ENCODE measurements around the gene SLC39A11. TPM values are rescaled to one million over a fixed set of nuclear protein-coding genes. Genes with fewer than 3 reads are reported as not detected.

Gene SLC39A11
- total RNA-seq, 1 experiment from 2014 or later = 18.9 TPM

DNA sequence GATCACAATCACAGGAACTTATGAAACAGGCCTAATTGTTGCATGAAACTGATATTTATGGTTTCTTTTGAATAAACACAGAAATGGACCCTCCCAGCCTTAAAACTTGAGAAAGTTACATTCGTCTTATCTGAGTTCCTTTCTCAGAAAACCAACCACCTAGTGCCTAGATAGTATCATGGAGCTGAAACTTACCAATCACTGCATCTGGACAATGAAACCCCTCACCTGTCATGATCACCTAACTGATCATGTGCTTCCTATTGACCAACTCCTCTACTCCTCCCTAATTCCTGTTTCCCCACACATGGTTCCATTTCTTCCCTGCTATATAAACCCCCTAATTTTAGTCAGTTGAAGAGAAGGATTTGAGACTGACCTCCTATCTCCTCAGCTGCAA lies 216.1 kb downstream of the SLC39A11 start:
- ATAC-seq (no peak), DNase-seq (ENCODE audit: low spot score) (no peak)
- Mint-ChIP-seq H3K9me3 (peaks cover 43% of the 10 kb centered on the region), H3K4me3 (no peak overlapping the region), H3K4me1 (no peaks in the 10 kb centered on the region), H3K27ac (no peak overlapping the region), H3K27me3 (ENCODE audit: low read depth) (peaks cover 2% of the 10 kb centered on the region), H3K36me3 (peaks cover 40% of the 10 kb centered on the region)
- TF ChIP-seq, protein P1, sequence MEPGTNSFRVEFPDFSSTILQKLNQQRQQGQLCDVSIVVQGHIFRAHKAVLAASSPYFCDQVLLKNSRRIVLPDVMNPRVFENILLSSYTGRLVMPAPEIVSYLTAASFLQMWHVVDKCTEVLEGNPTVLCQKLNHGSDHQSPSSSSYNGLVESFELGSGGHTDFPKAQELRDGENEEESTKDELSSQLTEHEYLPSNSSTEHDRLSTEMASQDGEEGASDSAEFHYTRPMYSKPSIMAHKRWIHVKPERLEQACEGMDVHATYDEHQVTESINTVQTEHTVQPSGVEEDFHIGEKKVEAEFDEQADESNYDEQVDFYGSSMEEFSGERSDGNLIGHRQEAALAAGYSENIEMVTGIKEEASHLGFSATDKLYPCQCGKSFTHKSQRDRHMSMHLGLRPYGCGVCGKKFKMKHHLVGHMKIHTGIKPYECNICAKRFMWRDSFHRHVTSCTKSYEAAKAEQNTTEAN (CRISPR knock-in tag; IDR thresholded peaks at IDR 0.05) = no peak
- TF ChIP-seq ESRRA (CRISPR knock-in tag; IDR thresholded peaks at IDR 0.05; ENCODE audit: borderline replicate concordance) = no peak
- TF ChIP-seq, protein P2, sequence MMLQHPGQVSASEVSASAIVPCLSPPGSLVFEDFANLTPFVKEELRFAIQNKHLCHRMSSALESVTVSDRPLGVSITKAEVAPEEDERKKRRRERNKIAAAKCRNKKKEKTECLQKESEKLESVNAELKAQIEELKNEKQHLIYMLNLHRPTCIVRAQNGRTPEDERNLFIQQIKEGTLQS (CRISPR knock-in tag; conservative IDR thresholded peaks at IDR 0.05) = no peak
- ChIA-PET POLR2A (no interaction called here), CTCF (no interaction called here)

DNA sequence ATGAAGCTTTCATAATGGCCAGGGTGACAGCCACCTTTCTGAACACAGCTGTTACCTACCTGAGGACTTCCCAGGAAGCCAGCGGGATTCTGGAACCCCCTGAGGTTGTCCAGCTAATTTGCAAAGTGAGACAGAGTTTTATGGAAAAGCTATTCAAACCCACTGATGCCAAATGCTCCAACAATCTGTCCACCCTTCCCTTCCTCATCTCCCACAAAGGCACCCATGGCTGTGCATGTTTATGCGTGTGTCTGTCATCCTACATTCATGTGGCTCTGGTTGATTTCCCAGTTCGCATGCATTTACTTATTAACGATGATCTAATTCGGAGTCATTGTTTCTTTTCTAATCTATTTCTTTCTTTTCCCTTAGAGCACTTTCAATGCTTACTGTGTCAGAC lies 217.1 kb downstream of the SLC39A11 start:
- no peak overlapping the region for H3K4me3 Mint-ChIP-seq
- peaks cover 2% of the 10 kb centered on the region for H3K27me3 Mint-ChIP-seq (ENCODE audit: low read depth)
- no peak overlapping the region for H3K27ac Mint-ChIP-seq
- ATAC-seq (no peak), DNase-seq (ENCODE audit: low spot score) (no peak)
- TF ChIP-seq, protein P3, sequence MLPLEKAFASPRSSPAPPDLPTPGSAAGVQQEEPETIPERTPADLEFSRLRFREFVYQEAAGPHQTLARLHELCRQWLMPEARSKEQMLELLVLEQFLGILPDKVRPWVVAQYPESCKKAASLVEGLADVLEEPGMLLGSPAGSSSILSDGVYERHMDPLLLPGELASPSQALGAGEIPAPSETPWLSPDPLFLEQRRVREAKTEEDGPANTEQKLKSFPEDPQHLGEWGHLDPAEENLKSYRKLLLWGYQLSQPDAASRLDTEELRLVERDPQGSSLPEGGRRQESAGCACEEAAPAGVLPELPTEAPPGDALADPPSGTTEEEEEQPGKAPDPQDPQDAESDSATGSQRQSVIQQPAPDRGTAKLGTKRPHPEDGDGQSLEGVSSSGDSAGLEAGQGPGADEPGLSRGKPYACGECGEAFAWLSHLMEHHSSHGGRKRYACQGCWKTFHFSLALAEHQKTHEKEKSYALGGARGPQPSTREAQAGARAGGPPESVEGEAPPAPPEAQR (CRISPR knock-in tag; IDR thresholded peaks at IDR 0.05) = no peak
- TF ChIP-seq GABPB1 (CRISPR knock-in tag; IDR thresholded peaks at IDR 0.05) (no peak), FOXK1 (CRISPR knock-in tag; IDR thresholded peaks at IDR 0.05) (no peak), NR3C1 (CRISPR knock-in tag; conservative IDR thresholded peaks at IDR 0.05; ENCODE audit: low read depth) (no peak), MYBL2 (CRISPR knock-in tag; IDR thresholded peaks at IDR 0.05) (no peak), ZNF263 (CRISPR knock-in tag; IDR thresholded peaks at IDR 0.05; ENCODE audit: low read depth) (no peak), TEAD1 (CRISPR knock-in tag; IDR thresholded peaks at IDR 0.05) (no peak), CREB1 (CRISPR knock-in tag; IDR thresholded peaks at IDR 0.05) (no peak), NFE2L1 (CRISPR knock-in tag; IDR thresholded peaks at IDR 0.05) (no peak), GTF2I (CRISPR knock-in tag; conservative IDR thresholded peaks at IDR 0.05) (no peak), RELA (CRISPR knock-in tag; IDR thresholded peaks at IDR 0.05; ENCODE audit: borderline replicate concordance) (no peak), ZNF416 (CRISPR knock-in tag; IDR thresholded peaks at IDR 0.05) (no peak), TEAD4 (CRISPR knock-in tag; IDR thresholded peaks at IDR 0.05) (no peak), ETV6 (CRISPR knock-in tag; IDR thresholded peaks at IDR 0.05) (no peak), SMAD3 (CRISPR knock-in tag; IDR thresholded peaks at IDR 0.05; ENCODE audit: borderline replicate concordance) (no peak)
- TF ChIP-seq, protein P4, sequence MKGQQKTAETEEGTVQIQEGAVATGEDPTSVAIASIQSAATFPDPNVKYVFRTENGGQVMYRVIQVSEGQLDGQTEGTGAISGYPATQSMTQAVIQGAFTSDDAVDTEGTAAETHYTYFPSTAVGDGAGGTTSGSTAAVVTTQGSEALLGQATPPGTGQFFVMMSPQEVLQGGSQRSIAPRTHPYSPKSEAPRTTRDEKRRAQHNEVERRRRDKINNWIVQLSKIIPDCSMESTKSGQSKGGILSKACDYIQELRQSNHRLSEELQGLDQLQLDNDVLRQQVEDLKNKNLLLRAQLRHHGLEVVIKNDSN (CRISPR knock-in tag; IDR thresholded peaks at IDR 0.05) = no peak
- TF ChIP-seq, protein P5, sequence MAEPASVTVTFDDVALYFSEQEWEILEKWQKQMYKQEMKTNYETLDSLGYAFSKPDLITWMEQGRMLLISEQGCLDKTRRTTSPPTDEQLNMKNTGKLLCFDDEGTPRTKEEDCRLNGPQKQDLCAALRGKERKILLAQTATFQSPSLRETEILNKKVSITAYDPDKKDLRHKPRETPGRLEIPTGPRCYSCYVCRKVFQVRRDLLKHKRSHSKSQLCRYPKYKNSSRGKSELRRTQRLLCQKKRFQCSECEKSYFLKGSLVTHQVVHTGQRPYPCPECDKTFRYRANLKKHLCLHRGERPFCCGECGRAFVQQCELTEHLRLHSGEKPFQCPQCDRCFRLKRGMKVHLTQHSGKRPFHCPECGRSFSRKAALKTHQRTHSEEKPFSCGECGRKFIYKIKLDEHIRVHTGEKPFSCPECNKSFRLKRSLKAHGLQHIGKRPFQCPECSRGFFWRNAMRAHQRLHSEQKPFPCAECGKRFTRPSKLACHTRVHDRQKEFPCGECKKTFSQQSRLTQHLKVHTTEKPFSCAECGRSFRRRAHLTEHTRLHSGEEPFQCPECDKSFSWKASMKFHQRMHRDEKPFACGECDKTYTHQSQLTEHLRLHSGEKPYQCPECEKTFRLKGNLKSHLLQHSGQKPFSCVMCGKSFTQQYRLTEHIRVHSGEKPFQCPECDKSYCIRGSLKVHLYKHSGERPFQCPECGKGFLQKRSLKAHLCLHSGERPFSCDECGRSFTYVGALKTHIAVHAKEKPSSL (CRISPR knock-in tag; conservative IDR thresholded peaks at IDR 0.05) = no peak
- TF ChIP-seq, protein P6, sequence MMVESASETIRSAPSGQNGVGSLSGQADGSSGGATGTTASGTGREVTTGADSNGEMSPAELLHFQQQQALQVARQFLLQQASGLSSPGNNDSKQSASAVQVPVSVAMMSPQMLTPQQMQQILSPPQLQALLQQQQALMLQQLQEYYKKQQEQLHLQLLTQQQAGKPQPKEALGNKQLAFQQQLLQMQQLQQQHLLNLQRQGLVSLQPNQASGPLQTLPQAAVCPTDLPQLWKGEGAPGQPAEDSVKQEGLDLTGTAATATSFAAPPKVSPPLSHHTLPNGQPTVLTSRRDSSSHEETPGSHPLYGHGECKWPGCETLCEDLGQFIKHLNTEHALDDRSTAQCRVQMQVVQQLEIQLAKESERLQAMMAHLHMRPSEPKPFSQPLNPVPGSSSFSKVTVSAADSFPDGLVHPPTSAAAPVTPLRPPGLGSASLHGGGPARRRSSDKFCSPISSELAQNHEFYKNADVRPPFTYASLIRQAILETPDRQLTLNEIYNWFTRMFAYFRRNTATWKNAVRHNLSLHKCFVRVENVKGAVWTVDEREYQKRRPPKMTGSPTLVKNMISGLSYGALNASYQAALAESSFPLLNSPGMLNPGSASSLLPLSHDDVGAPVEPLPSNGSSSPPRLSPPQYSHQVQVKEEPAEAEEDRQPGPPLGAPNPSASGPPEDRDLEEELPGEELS (CRISPR knock-in tag; IDR thresholded peaks at IDR 0.05) = no peak
- no peaks in the 10 kb centered on the region for H3K4me1 Mint-ChIP-seq
- H3K9me3 Mint-ChIP-seq = peaks cover 41% of the 10 kb centered on the region
- CTCF ChIA-PET = no interaction called here
- H3K36me3 Mint-ChIP-seq = peaks cover 39% of the 10 kb centered on the region
- POLR2A ChIA-PET = no interaction called here
